HAP-1 (cell line): ENCODE data around the gene PODN.

Experiments
- DNase-seq, 2 experiments: peaks; one replicate each; pipeline ENCODE4 v3.0.0-alpha.2; 2016 to 2020; ENCODE audit warnings: low spot score in 2 of 2
- H3K27me3 ChIP-seq: fragments of 250-450 bp; sonication (Bioruptor Pico); 2 replicates; pipeline ENCODE4 v1.5.1; 2020; ENCODE audit warnings: low read depth, mild to moderate bottlenecking, moderate library complexity
- H3K36me3 ChIP-seq: fragments of 250-450 bp; sonication (Bioruptor Pico); replicated peaks from 2 replicates; pipeline ENCODE4 v1.5.1; 2020; ENCODE audit warnings: mild to moderate bottlenecking
- H3K4me1 ChIP-seq: fragments of 250-450 bp; sonication (Bioruptor Pico); 2 replicates; pipeline ENCODE4 v1.5.1; 2020; ENCODE audit warnings: mild to moderate bottlenecking
- H3K4me3 ChIP-seq: fragments of 250-450 bp; sonication (Bioruptor Pico); 2 replicates; pipeline ENCODE4 v1.5.1; 2020; ENCODE audit warnings: mild to moderate bottlenecking, moderate library complexity
- H3K9me3 ChIP-seq: fragments of 250-450 bp; sonication (Bioruptor Pico); 2 replicates; pipeline ENCODE4 v1.5.1; 2020; ENCODE audit warnings: mild to moderate bottlenecking, moderate library complexity
- in situ Hi-C: fragments of 300-500 bp; cut with MboI; formaldehyde crosslinking; loops from 3 replicates; pipeline ENCODE4 v1.14.3; 2020; ENCODE audit warnings: low sequenced_read_pairs, inconsistent platforms, mixed read lengths

Gene PODN

DNA sequence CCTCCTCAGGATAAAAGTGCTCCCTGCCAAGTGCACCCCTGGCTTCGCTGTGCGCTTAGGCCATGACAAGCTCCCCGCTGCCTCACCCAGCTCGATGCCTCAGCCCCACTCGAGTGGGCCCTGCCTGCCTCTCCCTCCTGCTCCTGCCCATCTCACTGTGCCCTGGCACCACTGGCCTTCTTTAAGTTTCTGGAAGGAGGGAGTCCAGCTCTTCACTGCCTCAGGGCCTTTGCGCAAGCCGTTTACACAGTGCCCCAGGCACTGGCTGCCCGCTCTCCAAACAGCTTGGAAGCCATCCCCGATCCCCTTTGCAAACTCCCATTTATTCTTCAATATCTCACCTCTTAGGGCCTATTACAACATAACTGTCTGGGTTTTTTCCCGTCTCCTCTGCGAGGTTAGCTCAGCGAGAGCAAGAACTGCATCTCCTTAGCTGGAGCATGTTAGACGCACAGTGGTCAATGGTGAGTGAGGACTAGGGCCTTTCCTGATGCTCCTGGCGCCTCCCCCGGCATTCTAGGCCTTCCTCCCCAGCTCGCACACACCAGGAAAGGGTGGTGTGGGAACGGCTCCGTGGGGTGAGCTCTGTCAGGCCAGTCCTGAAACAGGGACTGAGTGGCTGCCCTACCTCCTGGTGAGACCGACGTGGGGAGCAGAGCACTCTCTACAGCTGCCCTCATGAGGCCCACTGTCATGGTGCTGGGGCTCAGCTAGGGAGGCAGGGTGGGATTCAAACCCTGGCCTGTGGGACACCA lies 31.9 kb downstream of the PODN start:
- no peaks in the 10 kb centered on the region for H3K27me3 ChIP-seq
- in situ Hi-C loops: no loop called here
- H3K4me3 ChIP-seq: no peak overlapping the region
- no peaks in the 10 kb centered on the region for H3K36me3 ChIP-seq
- no peaks in the 10 kb centered on the region for H3K9me3 ChIP-seq
- no peaks in the 10 kb centered on the region for H3K4me1 ChIP-seq
- DNase-seq: no peak

DNA sequence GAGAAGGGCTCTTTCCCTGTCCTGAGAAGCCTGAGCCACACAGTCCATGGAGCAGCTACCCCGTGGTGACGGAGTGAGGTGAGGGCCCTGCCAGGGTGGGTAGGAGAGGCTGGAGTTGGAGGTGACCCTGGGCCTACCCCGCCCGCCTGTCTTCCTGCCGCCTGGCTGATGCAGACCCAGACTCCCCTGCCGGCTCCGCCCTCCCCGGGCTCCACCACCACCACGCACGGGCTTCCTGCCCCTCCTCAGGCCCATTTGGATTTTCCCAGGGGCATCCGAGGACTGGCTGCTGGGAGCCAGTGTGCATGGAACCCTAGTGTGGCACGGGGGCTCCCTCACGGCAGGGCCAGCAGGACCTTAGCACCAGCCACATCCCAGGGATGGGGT lies 32.5 kb downstream of the PODN start:
- in situ Hi-C loops: no loop called here
- no peaks in the 10 kb centered on the region for H3K27me3 ChIP-seq
- H3K9me3 ChIP-seq: no peaks in the 10 kb centered on the region
- no peaks in the 10 kb centered on the region for H3K36me3 ChIP-seq
- H3K4me3 ChIP-seq: no peak overlapping the region
- H3K4me1 ChIP-seq: no peaks in the 10 kb centered on the region
- no peak for DNase-seq

GRCh38 chr1:53104289-53104913 lies 42.4 kb downstream of the PODN start:
- Histone ChIP-seq H3K36me3 (no peaks in the 10 kb centered on the region), H3K9me3 (no peaks in the 10 kb centered on the region), H3K4me3 (no peak overlapping the region), H3K27me3 (peaks cover 8% of the 10 kb centered on the region; the same call in 1 of the 2 replicates), H3K4me1 (no peaks in the 10 kb centered on the region)
- DNase-seq: no peak
- in situ Hi-C loops: no loop called here

GRCh38 chr1:53107090-53107489 lies 45.1 kb downstream of the PODN start:
- in situ Hi-C loops: no loop called here
- Histone ChIP-seq H3K4me3 (no peak overlapping the region), H3K9me3 (no peaks in the 10 kb centered on the region), H3K27me3 (peaks cover 8% of the 10 kb centered on the region; the same call in 1 of the 2 replicates), H3K4me1 (no peaks in the 10 kb centered on the region), H3K36me3 (no peaks in the 10 kb centered on the region)
- no peak for DNase-seq

DNA sequence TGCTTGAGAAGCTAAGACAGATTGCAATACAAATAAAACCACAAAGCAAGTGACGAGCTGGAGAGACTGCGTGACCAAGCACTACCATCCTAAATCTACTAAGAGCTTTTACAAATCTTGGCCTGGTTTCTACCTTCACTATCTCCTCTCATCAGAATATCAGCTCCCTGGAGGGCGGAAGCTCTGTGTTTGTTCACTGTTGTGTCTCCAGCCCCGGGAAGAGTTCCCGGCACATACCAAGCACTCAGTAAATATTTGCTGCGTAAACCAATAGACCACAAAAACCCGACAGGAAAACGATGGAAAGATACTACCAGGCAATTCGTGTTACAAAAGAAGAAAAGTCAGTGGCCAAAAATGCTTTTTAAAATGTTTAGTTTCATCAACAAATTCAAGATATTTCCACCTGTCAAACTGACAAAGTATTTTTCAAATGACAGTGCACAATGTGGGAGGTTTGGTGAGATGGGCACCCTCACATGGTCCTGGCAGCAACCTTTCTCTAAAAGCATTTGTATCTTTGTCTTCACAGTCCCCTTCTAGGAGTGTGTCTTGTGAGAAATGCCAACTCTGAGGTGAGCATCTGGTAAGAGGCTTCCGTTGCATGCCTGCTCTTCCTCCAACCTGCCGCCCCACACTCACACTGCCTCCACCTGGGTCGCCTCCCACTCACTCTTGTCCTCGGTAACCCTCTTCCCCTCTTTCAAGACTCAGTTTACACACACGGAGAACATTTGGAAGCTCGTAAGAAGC lies 45.7 kb downstream of the PODN start:
- H3K4me1 ChIP-seq: no peaks in the 10 kb centered on the region
- in situ Hi-C loops: no loop called here
- peaks cover 8% of the 10 kb centered on the region; the same call in 1 of the 2 replicates for H3K27me3 ChIP-seq
- no peaks in the 10 kb centered on the region for H3K36me3 ChIP-seq
- no peak overlapping the region for H3K4me3 ChIP-seq
- DNase-seq: no peak
- H3K9me3 ChIP-seq: no peaks in the 10 kb centered on the region

GRCh38 chr1:53108646-53109580 lies 46.9 kb downstream of the PODN start:
- DNase-seq: no peak
- in situ Hi-C loops: no loop called here
- H3K27me3 ChIP-seq: peaks cover 8% of the 10 kb centered on the region; the same call in 1 of the 2 replicates
- no peaks in the 10 kb centered on the region for H3K9me3 ChIP-seq
- H3K4me3 ChIP-seq: no peak overlapping the region
- no peaks in the 10 kb centered on the region for H3K4me1 ChIP-seq
- no peaks in the 10 kb centered on the region for H3K36me3 ChIP-seq

DNA sequence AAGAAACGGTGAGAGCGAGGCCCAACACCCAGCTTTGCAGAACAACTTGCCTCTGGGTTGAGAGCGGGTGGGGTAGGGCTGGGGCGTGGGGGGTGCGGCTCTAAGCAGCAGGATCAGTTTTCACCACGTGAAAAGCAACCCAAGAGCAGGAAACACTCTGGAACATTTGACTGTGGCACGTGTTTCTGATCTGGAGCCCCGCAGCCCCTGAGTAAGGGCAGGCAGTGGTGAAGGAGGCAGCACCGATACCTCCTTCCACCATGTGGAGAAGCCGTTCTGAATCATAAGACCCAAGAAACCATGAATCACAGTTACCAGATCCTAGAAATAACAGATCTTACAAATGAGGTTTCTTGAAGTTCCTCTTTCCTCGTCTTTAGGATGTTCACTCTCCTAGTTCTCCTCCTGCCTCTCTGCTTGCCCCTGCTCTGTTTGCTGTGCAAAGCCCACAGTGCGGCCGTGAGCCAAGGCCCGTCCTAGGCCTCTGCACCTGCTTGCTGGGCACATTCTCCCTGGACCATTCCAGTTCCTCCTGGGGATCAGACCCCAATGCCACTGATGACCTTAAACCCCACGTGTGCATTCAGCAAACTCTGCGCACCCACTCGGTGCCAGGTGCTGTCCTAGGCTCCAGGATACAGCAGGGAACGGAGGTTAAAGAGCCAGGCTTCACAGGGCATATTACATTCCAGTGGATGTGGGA lies 48.5 kb downstream of the PODN start:
- in situ Hi-C loops: no loop called here

DNA sequence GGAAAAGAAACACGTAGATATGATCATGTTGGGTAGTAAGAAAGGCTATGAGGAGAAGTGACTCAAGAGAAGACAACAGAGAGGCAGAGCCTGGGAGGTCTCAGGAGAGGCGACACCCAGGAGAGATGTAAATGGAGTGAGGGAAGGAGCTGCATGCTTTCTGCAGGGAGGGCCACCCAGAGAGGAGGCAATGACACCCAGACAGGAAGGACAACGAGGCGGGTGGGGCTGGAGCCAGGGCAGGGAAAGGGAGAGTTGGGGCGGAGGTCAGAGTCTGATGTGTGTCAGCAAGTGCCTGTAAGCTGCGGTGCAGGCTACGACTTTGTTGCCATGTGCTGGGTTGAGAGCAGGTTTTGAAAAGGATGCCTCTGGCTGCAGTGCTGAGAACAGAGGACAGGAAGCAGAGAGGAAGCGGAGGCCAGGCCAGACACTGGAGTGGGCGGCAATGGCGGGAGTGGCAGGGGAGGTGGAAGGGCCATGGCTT lies 49.1 kb downstream of the PODN start:
- Histone ChIP-seq H3K27me3 (peaks cover 8% of the 10 kb centered on the region; the same call in 1 of the 2 replicates), H3K4me1 (peaks cover 10% of the 10 kb centered on the region), H3K36me3 (no peaks in the 10 kb centered on the region), H3K9me3 (no peaks in the 10 kb centered on the region), H3K4me3 (no peak overlapping the region)
- DNase-seq: no peak
- in situ Hi-C loops: no loop called here

More for the DNA sequence above, 48.5 kb downstream of the PODN start:
- DNase-seq: no peak
- Histone ChIP-seq H3K9me3 (no peaks in the 10 kb centered on the region), H3K36me3 (no peaks in the 10 kb centered on the region), H3K27me3 (peaks cover 8% of the 10 kb centered on the region; the same call in 1 of the 2 replicates), H3K4me3 (no peak overlapping the region), H3K4me1 (peaks cover 4% of the 10 kb centered on the region)

DNA sequence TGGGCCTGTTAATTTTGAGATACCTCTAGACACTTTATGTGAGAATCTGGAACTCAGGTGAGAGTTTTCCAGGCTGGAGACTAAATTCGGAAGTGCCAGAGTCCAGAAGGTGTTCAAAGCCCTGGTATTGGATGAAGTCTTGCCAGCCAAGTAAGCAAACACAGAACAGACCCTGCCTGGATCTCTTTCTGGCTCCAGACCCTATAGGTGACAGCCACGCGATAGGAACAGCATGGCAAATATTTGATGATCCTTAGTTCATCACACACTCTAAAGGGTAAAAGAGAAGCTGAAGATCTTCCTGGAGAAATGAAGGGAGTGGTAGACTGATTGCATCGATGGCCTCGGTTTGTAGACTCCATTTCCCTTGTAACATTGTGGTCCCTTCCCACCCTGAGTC lies 49.7 kb downstream of the PODN start:
- Histone ChIP-seq H3K27me3 (peaks cover 8% of the 10 kb centered on the region; the same call in 1 of the 2 replicates), H3K36me3 (no peaks in the 10 kb centered on the region), H3K4me3 (no peak overlapping the region), H3K4me1 (peaks cover 11% of the 10 kb centered on the region), H3K9me3 (no peaks in the 10 kb centered on the region)
- in situ Hi-C loops: no loop called here
- DNase-seq: no peak

DNA sequence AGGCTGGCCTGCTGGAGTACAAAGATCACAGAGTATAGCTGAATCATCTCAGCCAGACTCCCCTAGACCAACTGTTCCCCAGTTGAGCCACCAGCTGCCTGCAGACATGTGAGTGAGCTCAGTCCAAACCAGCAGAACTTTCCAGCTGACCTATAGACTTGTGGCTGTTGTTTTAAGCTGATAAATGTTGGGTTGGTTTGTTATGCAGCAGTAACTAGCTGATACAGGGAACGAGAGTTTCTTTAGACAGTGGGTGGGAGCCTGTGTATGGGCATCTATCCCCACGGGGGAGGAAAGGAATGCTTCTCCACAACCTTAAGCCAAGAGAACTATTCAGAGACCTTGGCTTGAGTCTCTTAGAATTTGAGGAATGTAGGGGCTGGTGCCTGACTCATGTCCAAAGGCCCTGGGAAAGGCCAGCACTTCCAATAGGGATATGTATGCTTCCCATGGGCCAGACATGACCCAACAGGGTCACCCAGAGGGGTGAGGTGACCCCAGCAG lies 50.3 kb downstream of the PODN start:
- DNase-seq: no peak
- in situ Hi-C loops: no loop called here

GRCh38 chr1:53112861-53113260 lies 50.8 kb downstream of the PODN start:
- peaks cover 11% of the 10 kb centered on the region for H3K4me1 ChIP-seq
- H3K4me3 ChIP-seq: no peak overlapping the region
- in situ Hi-C loops: no loop called here
- peaks cover 8% of the 10 kb centered on the region; the same call in 1 of the 2 replicates for H3K27me3 ChIP-seq
- no peaks in the 10 kb centered on the region for H3K36me3 ChIP-seq
- no peak for DNase-seq
- no peaks in the 10 kb centered on the region for H3K9me3 ChIP-seq

More for the DNA sequence above, 50.3 kb downstream of the PODN start:
- peaks cover 11% of the 10 kb centered on the region for H3K4me1 ChIP-seq
- no peak overlapping the region for H3K4me3 ChIP-seq
- H3K36me3 ChIP-seq: no peaks in the 10 kb centered on the region
- H3K9me3 ChIP-seq: no peaks in the 10 kb centered on the region
- peaks cover 8% of the 10 kb centered on the region; the same call in 1 of the 2 replicates for H3K27me3 ChIP-seq

DNA sequence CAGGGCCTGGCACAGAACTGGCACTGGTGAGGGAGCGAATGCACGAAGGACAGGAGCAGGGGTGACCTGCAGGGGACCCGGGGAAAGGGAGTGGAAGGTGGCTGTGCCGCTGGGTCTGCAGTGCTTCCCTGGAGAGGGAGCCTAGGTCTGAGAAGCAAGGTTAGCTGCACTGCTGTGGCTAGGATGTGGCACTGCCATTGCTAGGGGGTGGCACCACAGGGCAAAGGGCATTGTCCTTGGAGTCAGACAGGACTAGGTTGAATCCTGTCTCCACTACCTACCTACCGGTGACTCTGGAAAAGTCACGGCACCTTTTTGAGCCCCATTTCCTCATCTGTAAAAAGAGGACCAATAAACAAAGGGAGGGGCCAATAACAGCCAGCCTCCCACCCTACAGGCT lies 52.1 kb downstream of the PODN start:
- in situ Hi-C loops: no loop called here
- peaks cover 11% of the 10 kb centered on the region for H3K4me1 ChIP-seq
- no peak for DNase-seq
- no peaks in the 10 kb centered on the region for H3K9me3 ChIP-seq
- H3K27me3 ChIP-seq: no peaks in the 10 kb centered on the region
- H3K4me3 ChIP-seq: no peak overlapping the region
- no peaks in the 10 kb centered on the region for H3K36me3 ChIP-seq
